K562 (cell line): Measurements from ENCODE around the gene SRSF1. TPM values are rescaled to one million over a fixed set of nuclear protein-coding genes. Genes with fewer than 3 reads are reported as not detected.
A peak's percentile ranks its signal among the peaks of the same experiment; 100 is the strongest.

Source experiments
- MGA ChIP-seq: fragments of 450-650 bp; IDR thresholded peaks from 2 replicates; pipeline ENCODE4 v1.6.1; 2016; ENCODE audit warnings: mild to moderate bottlenecking, moderate library complexity
- polyA plus RNA-seq, 8 experiments: library from polyadenylated mRNA; depleted of rRNA in 4 of 8; stranded (reverse) in 5 of 8; unstranded in 3 of 8; fragments of >200 nt; fragmentation: Nextera tagmentation in 2 of 8; fragmentation: Illumina TruSeq in 1 of 8; extraction: Ambion mirVana in 2 of 8; extraction: Trizol in 1 of 8; gene quantifications; 2 replicates each; pipeline versions ENCODE4 v1.2.1 to v1.2.3, GENCODE V29; 2011 to 2014; ENCODE audit warnings: inconsistent platforms in 1 of 8, missing spikeins in 1 of 8
- total RNA-seq, 7 experiments: library from RNA; depleted of rRNA in 6 of 7; stranded (reverse); fragments of >200 nt in 6 of 7; fragmentation: Illumina TruSeq in 2 of 7; extraction: Trizol in 2 of 7; gene quantifications; 2 replicates each; pipeline versions ENCODE4 v1.2.1 to v1.2.3, GENCODE V29; 2011 to 2021; ENCODE audit warnings: low replicate concordance in 1 of 7

The SRSF1 gene
- total and polyA plus RNA-seq, 9 of the 15 experiments (the other 6 are each of a cell fraction or from before 2014, with no cell fraction given) = 77.8 to 559 (median 442) TPM

GRCh38 chr17:57963149-57963511, 43.9 kb downstream of the SRSF1 start (continued):
- peak; percentile 55 for TF ChIP-seq MGA
